Panc1 (cell line): ENCODE data around the gene CIC. TPM values are rescaled to one million over a fixed set of nuclear protein-coding genes. Genes with fewer than 3 reads are reported as not detected.

ENCODE experiments used
- ATAC-seq: fragments of 200-7000 bp; cut with Tn5 transposase; 2 replicates; pipeline ENCODE4 v1.9.1; 2020; ENCODE audit warnings: mild to moderate bottlenecking, moderate library complexity
- BruUV-seq: library from RNA; stranded (reverse); fragments of 400-500 nt; replicated peaks from 2 replicates; lab custom pipeline; 2021; lab: Mats Ljungman, UMichigan
- CTCF ChIA-PET: fragments of 300-600 bp; sonication (Branson Sonifier 250); formaldehyde crosslinking; loops from one replicate; lab custom pipeline; 2022; ENCODE audit warnings: antibody characterized with exemption; lab: Charles Lee
- POLR2A ChIA-PET: fragments of 300-600 bp; sonication (Branson Sonifier 250); formaldehyde crosslinking; loops from one replicate; lab custom pipeline; 2022; ENCODE audit warnings: antibody characterized with exemption; lab: Charles Lee
- DNase-seq: peaks from one replicate; pipeline ENCODE4 v3.0.0-alpha.2; 2010; ENCODE audit warnings: low read depth, low spot score
- H3K27ac ChIP-seq: 2 replicates; pipeline ENCODE4 v1.5.1; 2011; ENCODE audit warnings: mild to moderate bottlenecking, low read length, inconsistent platforms
- H3K27me3 ChIP-seq: fragments of 200-500 bp; sonication (Bioruptor generic); 2 replicates; pipeline ENCODE4 v1.6.0; 2014; ENCODE audit warnings: low read length, inconsistent platforms; ENCODE audit not compliant: control insufficient read depth, insufficient read depth
- H3K36me3 ChIP-seq: fragments of 200-500 bp; sonication (Bioruptor generic); 2 replicates; pipeline ENCODE4 v1.5.1; 2014; ENCODE audit warnings: inconsistent platforms, mild to moderate bottlenecking, low read length, moderate library complexity; ENCODE audit not compliant: control insufficient read depth, insufficient read depth
- H3K4me1 ChIP-seq: 2 replicates; pipeline ENCODE4 v1.5.1; 2011; ENCODE audit warnings: inconsistent platforms, mild to moderate bottlenecking, low read length, moderate library complexity; ENCODE audit not compliant: control insufficient read depth, insufficient read depth
- H3K4me3 ChIP-seq, 2 experiments: 2 replicates each; pipeline ENCODE4 v1.5.1; 2011 to 2012; ENCODE audit warnings: low read depth in 2 of 2, low read length in 2 of 2, mild to moderate bottlenecking in 2 of 2, inconsistent platforms in 1 of 2, moderate library complexity in 1 of 2
- H3K9me3 ChIP-seq: fragments of 200-500 bp; sonication (Bioruptor generic); 2 replicates; pipeline ENCODE4 v1.5.1; 2014; ENCODE audit warnings: low read depth, mild to moderate bottlenecking, inconsistent platforms, low read length, moderate library complexity; ENCODE audit not compliant: control insufficient read depth, insufficient read depth
- CTCF ChIP-seq: fragments of 450-650 bp; IDR thresholded peaks from 2 replicates; pipeline ENCODE4 v1.5.1; 2017; ENCODE audit warnings: mild to moderate bottlenecking
- POLR2AphosphoS5 ChIP-seq: IDR thresholded peaks from 2 replicates; pipeline ENCODE4 v1.6.1; 2012; ENCODE audit warnings: mild to moderate bottlenecking, low read depth, low read length, moderate library complexity
- REST ChIP-seq, 2 experiments: IDR thresholded peaks; 2 replicates each; pipeline ENCODE4 v1.6.1; 2011 to 2012; ENCODE audit warnings: low read depth in 2 of 2, control low read depth in 1 of 2, low read length in 1 of 2, mild to moderate bottlenecking in 1 of 2, moderate library complexity in 1 of 2; ENCODE audit not compliant: insufficient read depth in 1 of 2
- SIN3A ChIP-seq: IDR thresholded peaks from 2 replicates; pipeline ENCODE4 v1.6.1; 2012; ENCODE audit warnings: low read depth, mild to moderate bottlenecking, low read length, moderate library complexity, borderline replicate concordance; ENCODE audit not compliant: insufficient read depth
- TCF7L2 ChIP-seq: IDR thresholded peaks from 2 replicates; pipeline ENCODE4 v1.6.1; 2011; ENCODE audit warnings: mild to moderate bottlenecking, low read depth, low read length, inconsistent platforms
- in situ Hi-C: cut with HindIII; loops from 2 replicates; pipeline ENCODE4 v1.10.0; 2016; ENCODE audit warnings: low sequenced_read_pairs, low pct_unique_long_range_greater_than_20kb
- intact Hi-C: fragments of 100-400 bp; cut with micrococcal nuclease; formaldehyde crosslinking; loops from one replicate; pipeline ENCODE4 v1.10.0; 2022; ENCODE audit not compliant: unreplicated experiment
- total RNA-seq: library from RNA; stranded (reverse); gene quantifications from one replicate; pipeline ENCODE4 v1.2.1, GENCODE V29; 2021; ENCODE audit not compliant: unreplicated experiment

The CIC gene
- total RNA-seq, 1 experiment from 2014 or later: 67.4 TPM

- DNase-seq (no peak), ATAC-seq (no peak)
- BruUV-seq: no TSS peak
- ChIA-PET CTCF (no interaction called here), POLR2A (no interaction called here)
- H3K4me3 ChIP-seq: no peak overlapping the region
- H3K27me3 ChIP-seq: no peaks in the 10 kb centered on the region
- no peaks in the 10 kb centered on the region for H3K36me3 ChIP-seq
- intact Hi-C loops (no loop called here), in situ Hi-C loops (no loop called here)
- H3K27ac ChIP-seq: no peak overlapping the region
- H3K4me1 ChIP-seq: no peaks in the 10 kb centered on the region
- H3K9me3 ChIP-seq: no peaks in the 10 kb centered on the region
- no peak for TF ChIP-seq POLR2AphosphoS5
- no peak for TF ChIP-seq TCF7L2
- no peak for TF ChIP-seq REST (IDR thresholded peaks at IDR 0.05; ENCODE audit: insufficient read depth in 1 of 2, low read depth in 2 of 2, low read length in 1 of 2)
- TF ChIP-seq CTCF: no peak
- no peak for TF ChIP-seq SIN3A
These were observed 25.6 kb downstream of the CIC start for GRCh38 chr19:42294471-42295137.

DNA sequence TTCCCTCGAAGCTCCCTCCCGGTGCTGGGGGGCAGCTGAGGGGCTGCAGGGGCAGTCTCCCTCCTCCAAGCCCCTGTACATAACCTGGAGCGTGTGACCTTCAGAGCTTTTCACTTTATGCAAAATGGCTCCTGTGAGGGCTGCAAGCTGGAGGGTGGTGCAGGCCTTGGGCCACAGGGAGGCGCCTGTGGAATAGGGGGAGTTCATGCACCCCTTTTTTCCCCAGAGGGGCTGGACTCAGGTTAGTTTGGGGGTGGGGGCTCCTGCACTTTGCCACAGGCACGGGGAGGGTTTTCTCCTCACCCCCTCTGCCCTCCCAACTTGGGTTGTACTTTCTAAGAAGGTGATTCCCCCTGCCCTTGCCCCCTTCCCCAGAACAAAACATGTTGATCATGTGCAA is 26.3 kb downstream of the CIC start:
- ATAC-seq: no peak
- Histone ChIP-seq H3K4me3 (no peak overlapping the region), H3K9me3 (no peaks in the 10 kb centered on the region), H3K4me1 (no peaks in the 10 kb centered on the region), H3K36me3 (no peaks in the 10 kb centered on the region), H3K27ac (no peak overlapping the region), H3K27me3 (no peaks in the 10 kb centered on the region)
- CTCF ChIA-PET: interaction anchor here (0.6 kb wide), 1 partner anchor 49 kb away, joined by 3 read pairs; no protein-coding TSS in a partner anchor
- POLR2A ChIA-PET: no interaction called here
- BruUV-seq: no TSS peak
- TF ChIP-seq SIN3A (no peak), POLR2AphosphoS5 (no peak), TCF7L2 (no peak), CTCF (no peak), REST (IDR thresholded peaks at IDR 0.05; ENCODE audit: insufficient read depth in 1 of 2, low read depth in 2 of 2, low read length in 1 of 2) (no peak)
- no peak for DNase-seq
- intact Hi-C loops (no loop called here), in situ Hi-C loops (no loop called here)
